Measurements from ENCODE around the gene SUV39H2. TPM values are rescaled to one million over a fixed set of nuclear protein-coding genes. Genes with fewer than 3 reads are reported as not detected.

SUV39H2 gene
- polyA plus RNA-seq, 1 donor from 2014 or later = 19.4 TPM

DNA sequence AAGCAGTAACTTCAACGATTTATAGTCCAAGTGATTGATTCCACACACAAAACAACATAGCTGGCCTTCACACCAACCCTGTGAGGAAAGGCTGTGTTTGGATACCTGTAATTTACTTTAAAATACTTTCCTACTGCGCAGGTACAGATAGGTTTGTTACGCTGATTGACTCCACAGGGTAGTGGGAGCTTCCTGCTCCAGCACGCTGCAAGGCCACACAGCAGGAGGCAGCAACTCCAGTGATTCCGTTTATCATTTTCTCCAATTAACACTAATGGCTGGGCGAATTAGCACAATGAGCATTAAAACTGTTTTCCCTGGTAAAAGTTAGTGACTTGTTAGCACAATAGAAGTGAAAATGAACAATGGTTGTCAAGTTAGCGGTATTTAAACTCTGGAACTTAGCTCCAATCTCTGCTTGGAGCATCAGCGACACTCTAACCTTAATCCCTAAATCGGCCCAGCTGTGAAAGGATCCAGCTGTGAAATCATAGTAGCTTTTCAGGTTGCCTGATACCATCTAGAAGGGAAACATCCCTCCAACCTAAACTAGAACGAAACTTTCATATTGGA, 74.3 kb downstream of the SUV39H2 start:
- Histone ChIP-seq H3K27ac (ENCODE audit: low read length) (no peak overlapping the region), H3K9me2 (ENCODE audit: insufficient read depth, low read length) (no peaks in the 10 kb centered on the region), H3K4me2 (ENCODE audit: low read length) (peak overlapping the region; percentile 25), H3K79me2 (replicated peaks; ENCODE audit: insufficient read depth, low read length) (no peaks in the 10 kb centered on the region), H4K20me1 (ENCODE audit: insufficient read depth) (no peaks in the 10 kb centered on the region), H3F3A (ENCODE audit: insufficient read depth, low read length, poor library complexity, severe bottlenecking) (no peaks in the 10 kb centered on the region), H3K36me3 (ENCODE audit: insufficient read depth, low read length) (no peaks in the 10 kb centered on the region), H3K27me3 (ENCODE audit: insufficient read depth, low read depth, low read length) (no peaks in the 10 kb centered on the region), H3K9me3 (ENCODE audit: low read length) (no peaks in the 10 kb centered on the region), H2AFZ (ENCODE audit: low read depth, low read length) (peak overlapping the region; percentile 81), H3K9ac (ENCODE audit: low read length) (peak overlapping the region; percentile 64), H3K4me3 (ENCODE audit: low read length) (peak overlapping the region; percentile 87)
- TF ChIP-seq, protein P1, sequence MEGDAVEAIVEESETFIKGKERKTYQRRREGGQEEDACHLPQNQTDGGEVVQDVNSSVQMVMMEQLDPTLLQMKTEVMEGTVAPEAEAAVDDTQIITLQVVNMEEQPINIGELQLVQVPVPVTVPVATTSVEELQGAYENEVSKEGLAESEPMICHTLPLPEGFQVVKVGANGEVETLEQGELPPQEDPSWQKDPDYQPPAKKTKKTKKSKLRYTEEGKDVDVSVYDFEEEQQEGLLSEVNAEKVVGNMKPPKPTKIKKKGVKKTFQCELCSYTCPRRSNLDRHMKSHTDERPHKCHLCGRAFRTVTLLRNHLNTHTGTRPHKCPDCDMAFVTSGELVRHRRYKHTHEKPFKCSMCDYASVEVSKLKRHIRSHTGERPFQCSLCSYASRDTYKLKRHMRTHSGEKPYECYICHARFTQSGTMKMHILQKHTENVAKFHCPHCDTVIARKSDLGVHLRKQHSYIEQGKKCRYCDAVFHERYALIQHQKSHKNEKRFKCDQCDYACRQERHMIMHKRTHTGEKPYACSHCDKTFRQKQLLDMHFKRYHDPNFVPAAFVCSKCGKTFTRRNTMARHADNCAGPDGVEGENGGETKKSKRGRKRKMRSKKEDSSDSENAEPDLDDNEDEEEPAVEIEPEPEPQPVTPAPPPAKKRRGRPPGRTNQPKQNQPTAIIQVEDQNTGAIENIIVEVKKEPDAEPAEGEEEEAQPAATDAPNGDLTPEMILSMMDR (IDR thresholded peaks at IDR 0.05; ENCODE audit: poor library complexity, severe bottlenecking) = no peak
- TF ChIP-seq MXI1 (conservative IDR thresholded peaks at IDR 0.05; ENCODE audit: poor library complexity, severe bottlenecking) (no peak), RAD21 (conservative IDR thresholded peaks at IDR 0.05) (no peak), TAF1 (IDR thresholded peaks at IDR 0.05; ENCODE audit: low read depth) (no peak), POLR2AphosphoS5 (IDR thresholded peaks at IDR 0.05) (no peak), SMC3 (conservative IDR thresholded peaks at IDR 0.05; ENCODE audit: poor library complexity) (no peak), EZH2 (IDR thresholded peaks at IDR 0.05; ENCODE audit: borderline replicate concordance, insufficient read depth, low read length, poor library complexity, severe bottlenecking) (no peak), EP300 (conservative IDR thresholded peaks at IDR 0.05; ENCODE audit: poor library complexity, severe bottlenecking) (no peak)
- TF ChIP-seq, protein P2, sequence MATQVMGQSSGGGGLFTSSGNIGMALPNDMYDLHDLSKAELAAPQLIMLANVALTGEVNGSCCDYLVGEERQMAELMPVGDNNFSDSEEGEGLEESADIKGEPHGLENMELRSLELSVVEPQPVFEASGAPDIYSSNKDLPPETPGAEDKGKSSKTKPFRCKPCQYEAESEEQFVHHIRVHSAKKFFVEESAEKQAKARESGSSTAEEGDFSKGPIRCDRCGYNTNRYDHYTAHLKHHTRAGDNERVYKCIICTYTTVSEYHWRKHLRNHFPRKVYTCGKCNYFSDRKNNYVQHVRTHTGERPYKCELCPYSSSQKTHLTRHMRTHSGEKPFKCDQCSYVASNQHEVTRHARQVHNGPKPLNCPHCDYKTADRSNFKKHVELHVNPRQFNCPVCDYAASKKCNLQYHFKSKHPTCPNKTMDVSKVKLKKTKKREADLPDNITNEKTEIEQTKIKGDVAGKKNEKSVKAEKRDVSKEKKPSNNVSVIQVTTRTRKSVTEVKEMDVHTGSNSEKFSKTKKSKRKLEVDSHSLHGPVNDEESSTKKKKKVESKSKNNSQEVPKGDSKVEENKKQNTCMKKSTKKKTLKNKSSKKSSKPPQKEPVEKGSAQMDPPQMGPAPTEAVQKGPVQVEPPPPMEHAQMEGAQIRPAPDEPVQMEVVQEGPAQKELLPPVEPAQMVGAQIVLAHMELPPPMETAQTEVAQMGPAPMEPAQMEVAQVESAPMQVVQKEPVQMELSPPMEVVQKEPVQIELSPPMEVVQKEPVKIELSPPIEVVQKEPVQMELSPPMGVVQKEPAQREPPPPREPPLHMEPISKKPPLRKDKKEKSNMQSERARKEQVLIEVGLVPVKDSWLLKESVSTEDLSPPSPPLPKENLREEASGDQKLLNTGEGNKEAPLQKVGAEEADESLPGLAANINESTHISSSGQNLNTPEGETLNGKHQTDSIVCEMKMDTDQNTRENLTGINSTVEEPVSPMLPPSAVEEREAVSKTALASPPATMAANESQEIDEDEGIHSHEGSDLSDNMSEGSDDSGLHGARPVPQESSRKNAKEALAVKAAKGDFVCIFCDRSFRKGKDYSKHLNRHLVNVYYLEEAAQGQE (IDR thresholded peaks at IDR 0.05; ENCODE audit: borderline replicate concordance) = no peak

DNA sequence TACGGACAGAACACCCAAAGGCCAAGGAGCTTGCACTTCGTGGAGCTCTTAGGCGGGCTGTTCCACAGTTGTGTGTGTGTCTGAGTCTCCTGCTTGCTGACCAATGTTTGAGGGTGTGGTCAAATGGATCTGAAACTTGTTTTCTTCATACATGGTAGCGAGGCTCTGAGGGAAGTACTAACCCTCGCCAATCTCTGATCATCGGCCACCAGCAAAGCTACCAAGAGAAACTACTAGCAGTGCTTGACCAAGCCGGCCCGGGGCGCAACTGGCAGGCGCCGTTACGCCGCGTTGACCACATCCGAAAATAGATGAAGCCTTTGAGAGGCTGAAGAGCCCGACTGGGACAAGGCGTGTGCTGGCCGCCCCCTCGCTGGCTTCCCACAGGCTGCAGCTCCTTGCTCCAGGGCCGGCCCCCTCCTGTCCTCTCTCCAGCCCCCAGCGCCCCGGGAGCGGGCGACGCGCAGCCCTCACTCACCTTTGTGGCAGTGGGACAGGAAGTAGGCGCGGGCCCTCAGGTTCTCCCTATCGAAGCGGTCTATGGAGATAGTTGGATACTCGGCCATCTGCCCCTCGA, 74.8 kb downstream of the SUV39H2 start:
- no peaks in the 10 kb centered on the region for H3F3A ChIP-seq (ENCODE audit: insufficient read depth, low read length, poor library complexity, severe bottlenecking)
- H3K27ac ChIP-seq (ENCODE audit: low read length) = no peak overlapping the region
- H2AFZ ChIP-seq (ENCODE audit: low read depth, low read length) = peak overlapping the region; percentile 81
- H3K9me2 ChIP-seq (ENCODE audit: insufficient read depth, low read length) = no peaks in the 10 kb centered on the region
- no peaks in the 10 kb centered on the region for H3K79me2 ChIP-seq (replicated peaks; ENCODE audit: insufficient read depth, low read length)
- H3K27me3 ChIP-seq (ENCODE audit: insufficient read depth, low read depth, low read length) = no peaks in the 10 kb centered on the region
- H3K36me3 ChIP-seq (ENCODE audit: insufficient read depth, low read length) = no peaks in the 10 kb centered on the region
- no peak for TF ChIP-seq MXI1 (conservative IDR thresholded peaks at IDR 0.05; ENCODE audit: poor library complexity, severe bottlenecking)
- TF ChIP-seq SMC3 (conservative IDR thresholded peaks at IDR 0.05; ENCODE audit: poor library complexity) = peak; percentile 37
- TF ChIP-seq RAD21 (conservative IDR thresholded peaks at IDR 0.05) = peak; percentile 18
- no peaks in the 10 kb centered on the region for H3K9me3 ChIP-seq (ENCODE audit: low read length)
- peak overlapping the region; percentile 25 for H3K4me2 ChIP-seq (ENCODE audit: low read length)
- peak overlapping the region; percentile 64 for H3K9ac ChIP-seq (ENCODE audit: low read length)
- no peaks in the 10 kb centered on the region for H4K20me1 ChIP-seq (ENCODE audit: insufficient read depth)
- peak overlapping the region; percentile 87 for H3K4me3 ChIP-seq (ENCODE audit: low read length)

Other genes starting within 250 kb of the SUV39H2 start
- gene FAM107B, start 104.0 kb upstream of the SUV39H2 start, polyA plus RNA-seq = 87.6 and 106 TPM in 2 replicates
- gene CDNF, start 40.8 kb upstream of the SUV39H2 start, polyA plus RNA-seq = 1.5 TPM in 1 of 2 replicates, not detected in the other
- gene HSPA14, start 40.6 kb upstream of the SUV39H2 start, polyA plus RNA-seq = 32.3 and 48.1 TPM in 2 replicates
- 18.2 and 21.1 TPM in 2 replicates for gene MSANTD7, start 40.6 kb upstream of the SUV39H2 start, polyA plus RNA-seq
- 7.5 TPM in 2 replicates for gene DCLRE1C, start 75.2 kb downstream of the SUV39H2 start, polyA plus RNA-seq
- gene MEIG1, start 80.5 kb downstream of the SUV39H2 start, polyA plus RNA-seq = 2.0 TPM in 1 of 2 replicates, not detected in the other
- not detected in 2 replicates for gene OLAH, start 165.1 kb downstream of the SUV39H2 start, polyA plus RNA-seq
- 3.3 and 7.8 TPM in 2 replicates for gene ACBD7, start 209.9 kb downstream of the SUV39H2 start, polyA plus RNA-seq
- gene RPP38, start 218.5 kb downstream of the SUV39H2 start, polyA plus RNA-seq = 8.2 and 9.8 TPM in 2 replicates

Data from neural cell (in vitro differentiated cells).